ENCODE results near the gene RGS3. TPM values are rescaled to one million over a fixed set of nuclear protein-coding genes. Genes with fewer than 3 reads are reported as not detected.

Gene RGS3
- total RNA-seq, 3 donors from 2014 or later: 51.4 to 65.9 (median 63.5) TPM

- H3K4me3 Mint-ChIP-seq: no peak overlapping the region
- no peaks in the 10 kb centered on the region for H3K9me3 Mint-ChIP-seq
- H3K27me3 Mint-ChIP-seq (ENCODE audit: low read depth): no peaks in the 10 kb centered on the region
- H3K4me1 Mint-ChIP-seq (ENCODE audit: low read depth): peaks cover 19% of the 10 kb centered on the region
- DNase-seq (no peak), ATAC-seq (no peak)
- H3K36me3 Mint-ChIP-seq (ENCODE audit: insufficient read depth): no peaks in the 10 kb centered on the region
Measured at GRCh38 chr9:113616621-113617496, 153.3 kb downstream of the RGS3 start.

GRCh38 chr9:113617550-113617949 is 154.0 kb downstream of the RGS3 start:
- Mint-ChIP-seq H3K36me3 (ENCODE audit: insufficient read depth) (no peaks in the 10 kb centered on the region), H3K4me3 (no peak overlapping the region), H3K9me3 (no peaks in the 10 kb centered on the region), H3K4me1 (ENCODE audit: low read depth) (peaks cover 21% of the 10 kb centered on the region), H3K27me3 (ENCODE audit: low read depth) (no peaks in the 10 kb centered on the region)
- DNase-seq (no peak), ATAC-seq (no peak)

GRCh38 chr9:113618836-113619490 is 155.4 kb downstream of the RGS3 start:
- DNase-seq: no peak
- Mint-ChIP-seq H3K9me3 (no peaks in the 10 kb centered on the region), H3K27me3 (ENCODE audit: low read depth) (peaks cover under 1% of the 10 kb centered on the region), H3K4me3 (no peak overlapping the region), H3K36me3 (ENCODE audit: insufficient read depth) (no peaks in the 10 kb centered on the region), H3K4me1 (ENCODE audit: low read depth) (peaks cover 31% of the 10 kb centered on the region)
- no peak for ATAC-seq

- no peak for ATAC-seq
- Mint-ChIP-seq H3K4me1 (ENCODE audit: low read depth) (peaks cover 30% of the 10 kb centered on the region), H3K9me3 (no peaks in the 10 kb centered on the region), H3K4me3 (no peak overlapping the region), H3K27me3 (ENCODE audit: low read depth) (peaks cover 2% of the 10 kb centered on the region), H3K36me3 (ENCODE audit: insufficient read depth) (no peaks in the 10 kb centered on the region)
- no peak for DNase-seq
Measured at GRCh38 chr9:113619491-113620376, 156.2 kb downstream of the RGS3 start.

GRCh38 chr9:113620377-113621161 is 157.0 kb downstream of the RGS3 start:
- H3K4me1 Mint-ChIP-seq (ENCODE audit: low read depth): peaks cover 25% of the 10 kb centered on the region
- ATAC-seq (no peak), DNase-seq (no peak)
- H3K4me3 Mint-ChIP-seq: no peak overlapping the region
- H3K9me3 Mint-ChIP-seq: no peaks in the 10 kb centered on the region
- peaks cover 2% of the 10 kb centered on the region for H3K27me3 Mint-ChIP-seq (ENCODE audit: low read depth)
- no peaks in the 10 kb centered on the region for H3K36me3 Mint-ChIP-seq (ENCODE audit: insufficient read depth)

GRCh38 chr9:113621309-113621791 is 157.8 kb downstream of the RGS3 start:
- DNase-seq (no peak), ATAC-seq (no peak)
- Mint-ChIP-seq H3K4me1 (ENCODE audit: low read depth) (peaks cover 24% of the 10 kb centered on the region), H3K9me3 (no peaks in the 10 kb centered on the region), H3K27me3 (ENCODE audit: low read depth) (peaks cover 2% of the 10 kb centered on the region), H3K4me3 (no peak overlapping the region), H3K36me3 (ENCODE audit: insufficient read depth) (no peaks in the 10 kb centered on the region)

- H3K9me3 Mint-ChIP-seq: no peaks in the 10 kb centered on the region
- DNase-seq: no peak
- no peak for ATAC-seq
- no peak overlapping the region for H3K4me3 Mint-ChIP-seq
- H3K27me3 Mint-ChIP-seq (ENCODE audit: low read depth): peaks cover 2% of the 10 kb centered on the region
- H3K36me3 Mint-ChIP-seq (ENCODE audit: insufficient read depth): no peaks in the 10 kb centered on the region
- H3K4me1 Mint-ChIP-seq (ENCODE audit: low read depth): peaks cover 24% of the 10 kb centered on the region
Measured at GRCh38 chr9:113621980-113622379, 158.5 kb downstream of the RGS3 start.

GRCh38 chr9:113622600-113623400 is 159.3 kb downstream of the RGS3 start:
- no peak overlapping the region for H3K4me3 Mint-ChIP-seq
- no peaks in the 10 kb centered on the region for H3K9me3 Mint-ChIP-seq
- peaks cover 18% of the 10 kb centered on the region for H3K4me1 Mint-ChIP-seq (ENCODE audit: low read depth)
- H3K36me3 Mint-ChIP-seq (ENCODE audit: insufficient read depth): no peaks in the 10 kb centered on the region
- ATAC-seq: peak; percentile 91 to 94
- DNase-seq: no peak
- H3K27me3 Mint-ChIP-seq (ENCODE audit: low read depth): peaks cover 2% of the 10 kb centered on the region

- H3K27me3 Mint-ChIP-seq (ENCODE audit: low read depth): peaks cover 3% of the 10 kb centered on the region
- DNase-seq (no peak), ATAC-seq (no peak)
- H3K9me3 Mint-ChIP-seq: no peaks in the 10 kb centered on the region
- no peak overlapping the region for H3K4me3 Mint-ChIP-seq
- H3K4me1 Mint-ChIP-seq (ENCODE audit: low read depth): peaks cover 15% of the 10 kb centered on the region
- no peaks in the 10 kb centered on the region for H3K36me3 Mint-ChIP-seq (ENCODE audit: insufficient read depth)
Measured at GRCh38 chr9:113623851-113624485, 160.4 kb downstream of the RGS3 start.

GRCh38 chr9:113624721-113625120 is 161.2 kb downstream of the RGS3 start:
- Mint-ChIP-seq H3K4me1 (ENCODE audit: low read depth) (peaks cover 14% of the 10 kb centered on the region), H3K27me3 (ENCODE audit: low read depth) (peaks cover 5% of the 10 kb centered on the region), H3K4me3 (no peak overlapping the region), H3K36me3 (ENCODE audit: insufficient read depth) (no peaks in the 10 kb centered on the region), H3K9me3 (no peaks in the 10 kb centered on the region)
- ATAC-seq (no peak), DNase-seq (no peak)

- Mint-ChIP-seq H3K4me1 (ENCODE audit: low read depth) (peaks cover 14% of the 10 kb centered on the region), H3K36me3 (ENCODE audit: insufficient read depth) (no peaks in the 10 kb centered on the region), H3K9me3 (no peaks in the 10 kb centered on the region), H3K4me3 (no peak overlapping the region), H3K27me3 (ENCODE audit: low read depth) (peaks cover 5% of the 10 kb centered on the region)
- no peak for DNase-seq
- ATAC-seq: no peak
Measured at GRCh38 chr9:113625486-113625885, 162.0 kb downstream of the RGS3 start.

GRCh38 chr9:113626735-113627495 is 163.4 kb downstream of the RGS3 start:
- Mint-ChIP-seq H3K4me3 (no peak overlapping the region), H3K9me3 (no peaks in the 10 kb centered on the region), H3K36me3 (ENCODE audit: insufficient read depth) (no peaks in the 10 kb centered on the region), H3K4me1 (ENCODE audit: low read depth) (peaks cover 12% of the 10 kb centered on the region), H3K27me3 (ENCODE audit: low read depth) (peaks cover 7% of the 10 kb centered on the region)
- ATAC-seq (no peak), DNase-seq (no peak)
